Activated naive CD4-positive, alpha-beta T cell treated with Interleukin-2 at 50 U/mL for 16 hours (primary cell): ENCODE measurements around the gene AAR2.

Experiments used
- DNase-seq: peaks from one replicate; pipeline ENCODE4 v3.0.0-alpha.2; 2020

AAR2 gene

DNA sequence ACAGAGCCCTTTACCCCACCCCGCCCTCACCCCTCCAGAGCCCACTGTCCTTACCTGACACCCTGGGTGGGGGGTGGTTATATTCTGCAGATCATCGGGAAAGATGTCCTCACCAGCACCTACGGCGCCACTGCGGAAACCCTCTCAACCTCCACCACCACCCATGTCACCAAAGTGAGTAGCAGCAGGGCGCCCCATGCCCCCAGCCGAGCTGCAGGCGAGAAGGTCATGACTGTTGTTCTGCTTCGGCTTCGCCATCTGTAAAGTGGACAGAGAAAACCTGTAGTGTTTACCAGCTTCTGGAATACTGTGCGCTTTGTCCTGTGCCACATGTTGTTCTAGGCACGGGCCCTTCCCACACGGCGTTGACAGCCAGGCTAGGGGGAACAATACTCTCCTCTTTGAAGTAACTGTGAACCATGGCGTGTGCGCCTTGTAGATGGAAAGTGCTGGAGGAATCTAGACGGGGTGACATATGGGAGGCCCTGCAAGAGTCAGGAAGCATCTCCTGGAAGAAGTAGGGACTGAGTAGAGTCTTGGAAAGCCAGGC lies 16.5 kb upstream of the AAR2 start:
- no peak for DNase-seq

DNA sequence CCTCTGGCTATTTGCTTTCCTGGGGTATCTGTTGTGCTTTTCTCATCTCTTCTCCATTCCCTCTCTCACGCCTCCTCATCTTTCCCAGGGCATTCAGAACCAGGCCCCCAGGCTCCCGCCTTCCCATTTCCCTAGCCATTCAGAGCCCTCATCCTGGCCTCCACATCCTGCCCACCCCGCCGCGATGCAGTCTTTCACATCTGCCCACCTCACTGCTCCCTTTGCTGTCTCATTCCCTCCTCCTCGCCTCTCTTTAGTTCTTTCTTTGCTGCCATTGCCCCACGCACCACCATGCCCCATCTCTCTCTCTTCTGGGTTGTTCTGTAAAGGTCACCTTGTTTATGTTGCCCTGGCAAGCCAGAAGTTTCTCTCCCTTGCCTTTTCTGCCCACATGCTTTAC lies 10.6 kb upstream of the AAR2 start:
- no peak for DNase-seq

DNA sequence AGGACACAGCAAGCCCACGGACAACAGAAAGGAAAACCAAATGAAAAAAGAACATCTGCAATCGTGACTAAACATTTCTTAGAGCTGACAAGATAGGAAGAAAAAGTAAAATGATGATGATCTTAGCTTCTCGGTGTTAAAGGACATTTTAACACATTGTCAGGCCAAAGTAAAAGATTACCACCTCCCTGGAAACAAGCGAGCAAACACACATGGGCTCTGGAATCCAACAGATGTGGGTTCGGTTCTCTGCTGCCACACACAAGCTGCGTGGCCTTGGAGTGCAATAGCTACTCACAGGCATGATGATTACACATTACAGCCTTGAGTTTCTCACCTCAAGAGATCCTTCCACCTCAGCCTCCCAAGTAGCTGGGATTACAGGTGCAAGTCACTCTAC lies 7.5 kb upstream of the AAR2 start:
- no peak for DNase-seq

DNA sequence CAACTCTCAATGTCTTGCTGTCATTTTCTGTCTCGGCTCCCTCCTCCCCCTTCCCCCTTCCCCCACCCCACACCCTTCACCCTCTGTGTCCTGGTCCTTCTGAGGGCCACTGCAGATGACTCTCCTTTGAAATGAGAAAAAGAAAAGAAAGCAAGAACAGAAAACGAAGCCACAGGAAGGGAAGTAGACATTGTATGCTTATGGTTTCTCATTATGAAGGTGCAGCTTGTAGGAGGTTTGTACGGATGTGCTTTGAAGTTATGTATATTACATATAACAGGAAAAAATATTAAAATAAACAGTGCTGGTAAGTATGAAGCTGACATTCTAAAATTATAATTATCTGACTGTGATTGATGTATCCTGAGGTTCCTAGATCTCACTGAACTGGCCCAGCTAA lies 6.3 kb upstream of the AAR2 start:
- DNase-seq, result no peak

DNA sequence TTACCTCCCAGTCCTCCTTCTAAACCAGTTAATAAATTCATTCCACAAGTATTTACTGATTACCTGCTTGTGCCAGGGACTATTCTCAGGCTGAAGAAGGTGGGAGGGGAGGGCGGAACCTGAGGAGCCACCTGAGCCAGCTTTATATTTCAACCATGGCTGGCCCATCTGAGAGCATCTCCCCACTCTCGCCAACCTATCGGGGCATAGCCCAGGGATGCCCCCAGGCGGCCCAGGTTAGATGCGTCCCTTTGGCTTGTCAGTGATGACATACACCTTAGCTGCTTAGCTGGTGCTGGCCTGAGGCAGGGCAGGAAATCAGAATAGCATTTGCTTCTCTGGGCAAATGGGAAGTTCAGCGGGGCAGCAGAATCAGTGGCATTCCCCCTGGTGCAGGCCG lies 4.9 kb upstream of the AAR2 start:
- no peak for DNase-seq

DNA sequence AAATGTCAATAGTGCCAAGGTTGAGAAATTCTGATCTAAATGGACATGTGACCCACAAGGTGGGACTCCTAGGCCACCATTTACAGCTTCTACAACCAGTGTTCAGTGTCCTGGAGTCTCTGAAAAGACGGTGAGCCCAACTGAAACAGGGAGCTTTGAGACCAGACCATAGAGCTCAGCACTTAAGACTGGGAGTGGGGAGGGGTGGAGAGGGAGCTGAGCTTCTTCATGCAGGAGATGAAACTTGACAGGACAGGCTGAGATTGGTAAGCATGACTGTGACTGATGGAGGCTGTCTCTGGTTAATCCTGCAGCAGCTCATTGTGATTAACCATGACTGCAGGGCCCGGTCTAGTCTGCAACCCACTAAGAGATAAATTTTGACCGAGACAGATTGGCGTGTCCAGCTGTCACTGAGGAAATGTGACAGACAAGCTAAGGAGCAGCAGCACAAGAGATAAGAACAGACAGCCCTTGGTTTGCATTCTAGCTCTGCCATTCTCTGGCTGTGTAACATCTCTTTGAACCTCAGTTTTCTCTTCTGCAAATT lies 1.4 kb upstream of the AAR2 start:
- no peak for DNase-seq

DNA sequence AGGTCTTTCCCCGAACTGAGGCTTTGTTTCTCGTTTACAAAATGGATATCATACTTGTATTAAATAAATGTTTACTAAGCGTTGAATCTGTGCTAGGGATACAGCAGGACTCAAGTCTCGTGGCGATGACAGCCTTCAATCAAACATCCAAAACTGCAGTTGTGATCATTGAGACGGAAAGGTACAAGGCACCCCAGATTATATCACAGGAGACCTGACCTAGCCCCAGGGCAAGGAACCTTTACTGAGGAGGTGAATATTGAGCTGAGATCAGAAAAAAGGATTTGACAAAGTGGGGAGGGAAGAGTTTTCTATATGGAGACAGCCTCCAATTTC lies 476 bp downstream of the AAR2 start:
- no peak for DNase-seq

DNA sequence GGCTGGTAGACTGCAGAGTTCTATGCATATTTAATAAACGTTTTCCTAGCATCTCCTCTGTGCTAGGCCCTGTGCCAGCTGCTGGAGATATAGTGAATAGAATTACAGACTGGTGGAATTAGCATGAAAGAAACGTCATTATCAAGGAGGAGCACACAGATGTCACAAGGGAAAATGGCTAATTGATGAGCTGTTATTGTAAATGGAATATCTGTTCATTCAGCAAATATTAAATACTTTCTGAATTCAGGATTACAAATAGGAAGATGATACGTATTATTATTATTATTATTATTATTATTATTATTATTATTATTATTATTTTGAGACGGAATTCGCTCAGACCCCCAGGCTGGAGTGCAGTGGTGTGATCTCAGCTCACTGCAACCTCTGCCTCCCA lies 1.2 kb downstream of the AAR2 start:
- DNase-seq, result no peak

DNA sequence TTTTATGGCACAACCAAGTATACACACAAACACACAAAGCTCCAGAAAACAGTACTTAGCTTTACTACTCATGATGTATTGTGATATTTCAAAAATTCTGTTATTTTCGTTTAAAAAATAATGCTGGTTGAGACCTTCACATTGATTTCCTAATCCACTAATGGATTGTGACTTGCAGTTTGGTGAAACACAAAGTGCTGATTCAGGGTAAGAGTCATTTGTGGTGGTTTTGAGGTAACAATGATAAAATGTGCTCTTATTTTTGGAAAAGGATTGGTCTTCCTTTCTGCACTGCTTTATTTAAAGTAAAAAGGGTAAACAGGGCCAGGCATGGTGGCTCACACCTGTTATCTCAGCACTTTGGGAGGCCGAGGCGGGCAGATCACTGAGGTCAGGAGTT lies 1.9 kb downstream of the AAR2 start:
- no peak for DNase-seq

DNA sequence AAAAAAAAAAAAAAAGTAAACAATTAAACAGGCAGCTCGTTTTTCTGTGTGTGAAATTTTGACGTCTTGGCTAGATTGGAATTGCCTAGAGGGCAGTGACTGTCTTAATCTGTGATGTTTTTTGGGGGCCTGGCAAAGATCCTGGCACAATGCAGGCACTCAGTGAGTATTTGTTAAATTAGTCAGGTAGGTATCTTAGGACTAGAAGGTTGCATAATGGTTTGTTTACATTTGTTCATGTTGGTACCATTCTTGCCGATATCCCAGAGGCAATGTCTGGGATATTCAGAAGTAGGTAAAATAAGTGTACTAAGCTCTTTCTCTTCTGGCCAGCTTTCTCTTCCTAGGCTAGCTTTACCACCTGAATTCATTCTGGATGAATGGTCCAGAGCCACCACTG lies 2.5 kb downstream of the AAR2 start:
- DNase-seq, result no peak

DNA sequence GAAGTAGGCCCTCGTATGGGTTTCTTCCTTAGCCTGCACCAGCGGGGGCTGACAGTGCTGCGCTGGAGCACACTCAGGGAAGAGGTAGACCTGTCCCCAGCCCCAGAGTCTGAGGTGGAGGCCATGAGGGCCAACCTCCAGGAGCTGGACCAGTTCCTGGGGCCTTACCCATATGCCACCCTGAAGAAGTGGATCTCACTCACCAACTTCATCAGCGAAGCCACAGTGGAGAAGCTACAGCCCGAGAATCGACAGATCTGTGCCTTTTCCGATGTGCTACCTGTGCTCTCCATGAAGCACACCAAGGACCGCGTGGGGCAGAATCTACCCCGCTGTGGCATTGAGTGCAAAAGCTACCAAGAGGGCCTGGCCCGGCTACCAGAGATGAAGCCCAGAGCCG lies 3.8 kb downstream of the AAR2 start:
- no peak for DNase-seq

DNA sequence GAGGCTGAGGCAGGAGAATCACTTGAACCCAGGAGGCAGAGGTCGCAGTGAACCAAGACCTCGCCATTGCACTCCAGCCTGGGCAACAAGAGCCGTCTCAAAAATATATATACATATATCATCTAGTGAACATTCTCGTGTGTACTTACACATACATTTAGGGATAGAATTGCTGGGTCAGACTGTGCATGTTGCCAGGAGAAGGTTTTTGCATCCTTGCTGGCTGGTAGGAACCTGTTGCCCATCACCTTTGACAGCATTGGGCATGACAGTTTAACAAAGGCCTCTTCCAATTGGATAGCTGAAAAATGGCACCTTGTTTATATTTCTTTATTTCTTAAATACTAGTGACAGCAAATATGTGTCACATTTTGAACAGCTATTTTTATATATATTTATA lies 5.4 kb downstream of the AAR2 start:
- no peak for DNase-seq

DNA sequence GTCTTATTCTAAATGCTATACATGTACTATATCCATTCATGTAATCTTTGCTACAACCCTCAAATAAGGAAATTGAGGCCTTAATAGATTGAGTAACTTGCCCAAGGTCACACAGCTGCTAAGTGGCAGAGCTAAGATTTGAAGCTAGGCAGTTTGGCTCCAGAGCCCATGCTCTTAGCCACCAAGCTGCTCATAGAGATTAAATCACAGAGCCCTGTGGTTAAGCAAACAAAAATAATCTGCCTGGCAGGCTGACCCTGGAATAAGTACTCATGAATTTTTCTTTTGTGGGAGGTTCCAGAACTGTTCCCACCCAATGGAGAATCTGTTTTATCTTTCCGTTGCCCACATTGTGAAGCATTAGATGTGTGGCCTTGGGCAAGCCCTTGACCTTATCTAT lies 7.4 kb downstream of the AAR2 start:
- DNase-seq, result no peak

DNA sequence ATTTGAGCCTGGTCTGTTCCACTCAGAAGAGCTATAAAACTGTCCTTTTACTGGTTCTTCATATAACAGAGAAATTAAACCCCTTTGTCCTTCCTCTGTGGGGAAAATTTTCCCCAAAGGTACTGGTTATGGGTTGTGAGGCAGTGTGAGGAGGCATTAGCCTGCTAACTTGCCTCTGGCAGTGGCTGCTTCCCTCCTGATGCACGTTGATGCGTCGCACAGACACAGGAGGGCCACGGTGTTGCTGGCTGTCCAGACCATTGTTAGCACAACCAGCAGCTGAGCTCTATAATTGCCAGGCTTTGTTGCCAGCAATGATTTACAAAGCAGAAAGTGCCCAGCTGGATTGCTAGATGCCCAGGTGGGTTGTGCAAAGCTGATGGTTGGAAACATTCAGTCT lies 10.1 kb downstream of the AAR2 start:
- DNase-seq, result no peak

DNA sequence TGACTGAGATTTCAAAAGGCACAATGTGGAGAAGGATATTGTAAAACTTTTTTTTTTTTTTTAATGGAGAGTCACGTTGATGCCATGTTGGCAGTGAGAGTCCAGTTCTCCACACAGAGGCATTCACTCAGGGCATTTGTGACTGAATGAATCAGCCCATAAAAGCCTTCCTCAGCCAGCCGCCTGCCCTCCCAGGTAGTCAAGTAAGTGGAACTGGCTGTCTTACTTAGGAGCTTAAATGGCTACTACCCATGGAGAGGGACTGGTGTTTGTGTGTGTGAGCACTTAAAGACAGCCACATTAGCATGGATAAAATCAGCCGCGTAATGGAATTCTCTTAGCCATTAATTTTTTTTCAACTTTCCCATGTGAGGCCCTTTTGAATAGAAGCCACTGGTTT lies 12.6 kb downstream of the AAR2 start:
- no peak for DNase-seq

DNA sequence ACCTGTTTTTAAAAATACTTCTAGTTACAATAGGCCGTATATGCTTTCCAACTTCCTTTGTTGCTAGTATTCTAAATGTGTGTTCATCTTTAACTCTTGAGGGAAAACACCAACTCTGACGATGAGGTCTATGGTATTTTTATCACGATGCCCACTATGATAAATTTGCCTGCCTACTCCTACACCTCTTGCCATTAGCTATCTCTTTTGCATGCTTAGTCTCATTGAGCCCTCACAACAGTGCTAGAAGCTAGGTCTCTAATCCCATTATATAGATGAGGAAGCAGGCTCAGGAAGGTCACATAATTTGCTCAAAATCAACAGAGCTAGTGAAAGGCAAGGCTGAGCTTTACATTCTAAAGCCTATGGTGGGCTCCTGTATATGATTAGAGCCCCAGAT lies 13.2 kb downstream of the AAR2 start:
- no peak for DNase-seq

DNA sequence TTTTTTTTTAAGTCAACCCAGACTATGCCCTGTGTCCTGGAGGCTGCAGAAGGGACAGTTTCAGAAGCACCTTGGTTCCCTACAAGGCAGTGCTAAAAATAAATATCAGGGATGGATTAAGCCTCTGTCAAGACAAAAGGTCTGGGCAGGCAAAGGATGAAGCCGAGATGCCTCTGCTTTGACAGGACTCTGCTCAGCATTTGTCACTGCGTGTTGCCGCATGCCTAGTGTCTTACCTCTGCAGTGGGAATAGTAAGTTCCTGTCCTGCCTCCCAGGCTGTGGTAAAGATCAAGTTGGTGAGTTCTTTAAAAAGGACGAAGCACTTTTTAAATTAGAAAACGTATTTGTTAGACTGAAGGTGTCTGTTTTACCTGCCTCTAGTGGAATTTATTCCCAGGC lies 15.1 kb downstream of the AAR2 start:
- DNase-seq, result no peak

DNA sequence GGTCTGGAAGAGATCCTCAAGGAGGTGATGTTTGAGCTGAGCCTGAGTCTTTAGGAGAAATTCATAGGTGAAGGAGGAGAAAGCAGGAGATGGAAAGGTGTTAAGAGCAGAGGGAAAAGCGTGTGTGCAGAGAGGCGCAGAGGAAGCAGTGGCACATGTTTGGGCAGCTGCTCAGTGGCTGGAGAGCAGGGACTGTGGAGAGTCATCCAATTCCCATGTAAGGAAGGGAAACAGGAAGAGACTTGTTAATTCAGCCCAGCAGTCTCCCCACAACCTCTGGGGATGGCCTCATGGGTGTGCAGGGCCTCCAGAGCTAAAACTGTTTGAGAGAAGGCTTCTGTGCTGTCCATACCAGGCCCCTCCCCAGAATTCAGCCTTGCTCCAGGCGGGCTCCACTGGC lies 16.2 kb downstream of the AAR2 start:
- DNase-seq, result no peak

DNA sequence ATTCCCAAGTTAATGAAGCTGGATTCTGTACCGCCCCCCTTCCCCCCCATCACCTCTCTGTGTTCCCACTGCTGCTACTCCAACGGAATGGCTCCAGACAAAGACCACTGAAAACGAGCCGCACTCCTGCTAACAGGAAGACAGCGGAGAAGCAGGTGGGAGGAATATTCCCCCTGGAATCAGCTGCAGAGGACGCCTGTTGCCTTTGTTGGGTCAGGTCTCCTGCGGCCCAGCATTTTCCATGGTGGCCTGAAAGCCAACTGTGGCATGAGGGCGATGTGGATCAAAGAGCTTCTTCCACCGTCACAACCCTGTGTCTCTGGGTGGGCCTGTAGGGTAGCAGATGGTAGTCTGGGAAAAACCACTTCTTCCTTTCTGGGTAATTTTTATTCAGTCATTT lies 16.8 kb downstream of the AAR2 start:
- no peak for DNase-seq

DNA sequence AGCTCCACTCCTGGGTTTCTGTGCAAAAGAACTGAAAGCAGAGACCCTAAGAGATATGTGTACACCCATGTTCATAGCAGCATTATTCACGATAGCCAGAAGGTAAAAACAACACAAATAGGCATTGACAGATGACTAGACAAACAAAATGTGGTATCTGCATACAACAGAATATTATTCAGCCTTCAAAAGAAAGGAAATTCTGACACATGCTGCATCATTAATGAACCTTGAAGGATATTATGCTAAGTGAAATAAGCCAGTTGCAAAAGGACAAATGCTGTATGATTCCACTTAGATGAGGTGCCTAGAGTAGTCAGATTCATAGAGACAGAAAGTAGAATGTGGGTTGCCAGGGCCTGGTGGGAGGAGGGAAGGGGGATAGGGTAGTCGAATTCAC lies 17.8 kb downstream of the AAR2 start:
- DNase-seq, result no peak

DNA sequence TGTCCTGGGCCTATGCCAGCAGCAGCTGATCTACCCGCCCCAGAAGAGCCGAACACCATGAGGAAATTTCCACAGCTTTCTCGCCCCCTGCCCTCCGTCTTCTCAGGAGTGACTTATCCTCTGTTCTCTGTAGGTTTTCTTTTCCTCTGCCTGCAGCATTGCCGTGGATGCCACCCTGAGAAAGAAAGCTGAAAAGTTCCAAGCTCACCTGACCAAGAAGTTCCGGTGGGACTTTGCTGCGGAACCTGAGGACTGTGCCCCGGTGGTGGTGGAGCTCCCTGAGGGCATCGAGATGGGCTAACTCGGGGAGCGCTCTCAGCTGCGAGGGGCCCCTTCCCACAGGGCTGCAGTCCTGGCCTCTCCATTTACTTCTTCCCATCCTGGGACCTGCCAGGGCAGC lies 19.2 kb downstream of the AAR2 start:
- no peak for DNase-seq

DNA sequence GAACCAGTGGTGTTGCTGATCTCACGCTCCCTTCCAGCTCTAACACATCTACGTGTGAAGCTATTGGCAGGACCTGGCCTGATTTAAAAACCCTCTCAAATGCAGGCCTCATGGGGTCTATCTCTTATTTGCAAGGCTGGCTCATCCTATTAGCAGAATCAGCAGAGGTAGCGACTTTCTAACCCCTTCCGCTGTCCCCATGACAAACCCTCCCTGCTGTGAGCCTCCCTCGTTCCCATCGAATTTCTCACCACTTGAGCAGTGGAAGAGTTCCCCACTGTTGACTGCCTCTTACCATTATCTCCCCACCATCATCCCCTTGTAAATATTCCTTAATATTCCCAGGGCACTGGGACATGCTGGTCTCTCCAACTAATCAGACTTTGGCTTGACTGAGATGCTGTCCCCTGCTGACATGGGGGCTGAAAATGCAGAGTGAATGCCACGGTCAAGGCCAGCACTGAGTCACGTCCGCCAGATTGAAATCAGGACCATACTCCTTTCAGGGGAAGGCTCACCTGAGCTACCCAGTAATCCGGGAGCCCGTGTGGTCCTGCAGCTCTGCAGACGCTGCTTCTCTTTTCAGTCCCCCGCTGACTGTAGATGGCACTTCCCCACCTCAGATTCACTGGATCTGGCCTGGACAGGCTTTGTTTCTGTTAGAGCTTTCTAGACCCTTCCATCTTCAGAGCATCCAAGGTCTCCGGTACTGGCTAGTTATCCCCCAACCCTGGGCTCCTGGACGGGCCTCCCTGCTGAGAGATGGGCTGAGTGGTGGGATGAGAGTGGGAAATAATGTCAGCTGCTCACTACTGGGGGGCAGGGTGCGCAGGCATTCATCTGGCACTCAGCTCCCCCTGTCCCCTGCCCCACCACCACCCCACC lies 23.1 kb downstream of the AAR2 start:
- DNase-seq, result no peak

DNA sequence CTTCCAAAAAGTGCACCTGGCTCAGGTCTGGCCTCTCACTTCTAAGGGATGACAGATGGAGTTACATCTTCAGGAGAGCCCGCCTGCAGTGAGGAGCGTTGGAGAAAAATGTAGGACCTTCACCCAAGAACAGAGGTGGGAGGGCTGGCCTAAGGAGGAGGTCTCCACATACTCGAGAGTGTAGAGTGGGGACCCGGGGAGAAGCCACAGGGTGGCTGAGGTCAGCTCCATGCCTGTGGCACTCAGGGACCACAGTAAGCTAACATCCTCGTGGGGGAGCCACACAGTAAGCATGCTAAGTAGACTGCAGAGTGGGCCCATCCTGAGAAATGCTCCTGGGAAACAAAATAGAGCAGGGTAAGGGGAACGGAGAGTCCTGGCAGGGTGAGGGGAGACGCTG lies 24.0 kb downstream of the AAR2 start:
- no peak for DNase-seq

DNA sequence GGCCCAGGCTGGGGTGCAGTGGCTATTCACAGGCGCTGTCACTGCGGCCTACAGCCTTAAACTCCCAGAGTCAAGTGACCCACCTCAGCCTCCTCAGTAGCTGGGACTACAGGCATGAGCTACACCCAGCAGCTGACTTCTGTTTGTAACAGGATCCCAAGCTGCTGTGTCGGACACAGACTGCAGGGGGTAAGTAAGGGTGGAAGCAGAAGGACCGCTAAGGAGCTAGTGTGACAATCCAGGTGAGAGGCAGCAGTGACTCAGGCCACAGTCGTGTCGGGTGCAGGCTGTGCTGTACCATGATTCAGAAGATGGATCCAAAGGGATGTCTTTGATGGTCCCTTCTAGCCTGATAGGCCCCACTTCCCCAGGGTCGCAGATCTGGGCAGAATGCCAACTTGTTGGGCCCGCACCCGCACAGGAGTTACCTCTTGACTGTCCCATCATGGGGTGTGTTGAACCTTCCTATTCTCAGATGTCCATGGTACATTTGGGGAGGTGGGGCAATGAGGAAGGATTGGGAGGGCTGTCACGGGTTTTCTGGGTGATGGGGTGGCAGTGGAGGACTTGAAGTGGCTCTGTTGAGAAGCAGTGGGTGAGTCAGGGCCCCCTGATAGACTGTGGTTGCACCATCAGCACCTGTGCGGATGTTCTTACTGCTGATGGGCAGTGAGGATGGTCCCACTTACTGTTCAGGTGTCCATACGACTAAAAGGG lies 25.3 kb downstream of the AAR2 start:
- no peak for DNase-seq
